ENCODE data around the gene MDH2. TPM values are rescaled to one million over a fixed set of nuclear protein-coding genes. Genes with fewer than 3 reads are reported as not detected.
A peak's percentile ranks its signal among the peaks of the same experiment; 100 is the strongest.
"Not testable (repeated sequence)": the region's sequence is repeated elsewhere in the genome, so short reads cannot be mapped to it uniquely, and the experiment has no call there.

MDH2 gene
- total and polyA plus RNA-seq, 2 of the 4 experiments (the other 2 are of a cell fraction) = 55.4 to 206 TPM

DNA sequence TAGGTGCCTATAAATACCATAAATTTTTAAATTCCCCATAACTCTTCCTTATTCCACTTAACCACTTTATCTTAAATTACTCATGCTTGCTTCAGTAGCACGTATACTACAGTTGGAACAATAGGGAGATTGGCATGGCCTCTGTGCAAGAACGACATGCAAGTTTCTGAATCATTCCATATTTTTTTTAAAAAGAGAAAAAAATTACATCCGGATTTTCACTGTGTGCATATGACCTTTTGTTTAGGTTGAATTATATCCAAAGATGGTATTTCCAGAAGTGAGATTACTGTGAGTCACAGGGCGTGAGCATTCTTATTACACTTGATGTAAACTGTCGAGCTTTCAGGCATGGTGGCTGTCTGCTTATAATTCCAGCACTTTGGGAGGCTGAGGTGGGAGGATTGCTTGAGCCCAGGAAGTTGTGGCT lies 39.5 kb downstream of the MDH2 start:
- in situ Hi-C loops (cut with MboI; ENCODE audit: low sequenced_read_pairs); H3K27me3 ChIP-seq (ENCODE audit: control insufficient read depth, insufficient read depth, low read length); H3K4ac ChIP-seq (ENCODE audit: low read depth, low read length); H4K91ac ChIP-seq (ENCODE audit: insufficient read depth, low read depth, low read length); H3K9me3 ChIP-seq (ENCODE audit: control insufficient read depth, insufficient read depth, low read length); H4K20me1 ChIP-seq (ENCODE audit: insufficient read depth, low read length); H4K5ac ChIP-seq (ENCODE audit: low read depth, low read length); H3K9ac ChIP-seq (ENCODE audit: low read depth, low read length); CTCF ChIA-PET; H2BK120ac ChIP-seq (ENCODE audit: low read depth, low read length); H3K4me3 ChIP-seq (ENCODE audit: insufficient read depth, low read depth, low read length); H2AK9ac ChIP-seq (replicated peaks; ENCODE audit: low read depth, low read length, poor library complexity); H3K4me2 ChIP-seq (ENCODE audit: low read depth, low read length); H3K14ac ChIP-seq (replicated peaks; ENCODE audit: low read depth, low read length); dilution Hi-C loops (cut with HindIII; ENCODE audit: low sequenced_read_pairs, unreplicated experiment); H2AFZ ChIP-seq (replicated peaks; ENCODE audit: low read length, poor library complexity); H3K23ac ChIP-seq (ENCODE audit: low read depth, low read length); H3K18ac ChIP-seq (ENCODE audit: low read depth, low read length); POLR2A ChIA-PET (ENCODE audit: unreplicated experiment); H3K79me1 ChIP-seq (ENCODE audit: low read depth in 1 of 2, low read length in 2 of 2); H2BK15ac ChIP-seq (ENCODE audit: low read depth, low read length); H2AK5ac ChIP-seq (ENCODE audit: low read depth, low read length); intact Hi-C loops (cut with micrococcal nuclease); BruUV-seq (replicated peaks); H3K36me3 ChIP-seq (ENCODE audit: control insufficient read depth, insufficient read depth, low read length); H3K56ac ChIP-seq (ENCODE audit: extremely low read depth, insufficient read depth, low read length): not testable (repeated sequence)
- peak; percentile 68 for TF ChIP-seq FOS (IDR thresholded peaks at IDR 0.05; ENCODE audit: low read depth, low read length)
- TF ChIP-seq BHLHE40 (IDR thresholded peaks at IDR 0.05; ENCODE audit: low read depth, low read length) = peak; percentile 56
- H4K8ac ChIP-seq (ENCODE audit: low read depth in 2 of 2, low read length in 2 of 2) = peak overlapping the region in 1 of 2 experiments; percentile 56; a peak in 1 of 4 replicates
- H2BK20ac ChIP-seq (ENCODE audit: low read depth, low read length) = 0 out of 2 replicates have a peak overlapping the region, but pooled peaks have one; percentile 51
- DNase-seq (peak; percentile 94), ATAC-seq (ENCODE audit: low read depth) (peak; percentile 75)
- peaks cover 13% of the 10 kb centered on the region; the same call in 1 of the 2 replicates for H3K9me1 ChIP-seq (ENCODE audit: insufficient read depth, low read length)
- WGBS, 2 experiments (ENCODE audit: extremely low coverage in 2 of 2, insufficient read length in 1 of 2) = 0% methylated on average over 1 of the region's 5 CpGs; no CpG with 5 or more reads in 1 of the 2 experiments
- H2BK5ac ChIP-seq (ENCODE audit: low read depth, low read length, poor library complexity, severe bottlenecking) = peak overlapping the region; percentile 77
- H3K27ac ChIP-seq (ENCODE audit: insufficient read depth, low read length) = peak overlapping the region; percentile 37
- H3K4me1 ChIP-seq (ENCODE audit: control insufficient read depth, insufficient read depth, low read length) = peaks cover 16% of the 10 kb centered on the region
